IPS-11a (cell line): ENCODE measurements around the gene MEIS2.
"Not testable (repeated sequence)": the region's sequence is repeated elsewhere in the genome, so short reads cannot be mapped to it uniquely, and the experiment has no call there.

Source experiments
- H3K4me3 ChIP-seq: one replicate; pipeline ENCODE4 v1.5.1; 2013; ENCODE audit warnings: low read depth, low read length, control low read depth

Gene MEIS2

DNA sequence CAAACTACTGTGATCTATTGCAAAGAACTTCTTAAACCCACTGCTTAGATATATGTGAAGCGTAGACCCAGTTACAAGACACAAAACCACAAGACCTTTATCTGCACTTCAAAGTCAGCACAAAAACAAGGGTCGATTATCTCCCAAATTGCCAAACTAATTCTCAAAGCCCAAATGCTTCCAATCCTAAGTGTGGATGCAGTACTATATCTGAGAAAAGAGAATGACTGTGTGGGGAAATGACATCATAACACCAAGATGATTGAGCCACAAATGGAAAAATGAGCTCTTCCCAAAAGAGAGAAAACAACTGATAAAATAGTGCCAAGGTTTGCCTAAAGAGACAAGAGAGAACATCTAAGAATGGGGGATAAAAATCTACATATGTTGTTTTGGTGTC lies 86.2 kb downstream of the MEIS2 start:
- H3K4me3 ChIP-seq, result no peak overlapping the region

DNA sequence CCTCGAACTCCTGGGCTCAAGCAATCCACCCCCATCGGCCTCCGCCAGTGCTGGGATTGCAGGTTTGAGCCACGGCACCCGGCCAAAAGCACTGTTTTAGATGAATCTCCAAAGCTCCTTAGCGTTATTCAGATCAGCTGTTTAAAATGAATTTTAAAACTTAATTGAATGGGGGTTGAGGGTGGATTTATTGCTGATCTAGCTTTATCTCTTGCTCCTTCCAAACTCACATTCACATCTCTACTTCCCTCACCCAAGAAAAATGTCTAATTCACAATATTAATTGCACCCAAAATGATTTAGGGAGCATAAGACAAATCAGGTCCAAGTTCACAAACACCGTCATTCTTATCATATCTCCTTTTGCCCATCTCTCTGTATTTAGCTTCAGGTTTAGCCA lies 89.8 kb downstream of the MEIS2 start:
- H3K4me3 ChIP-seq, result no peak overlapping the region

- no peak overlapping the region for H3K4me3 ChIP-seq
These were observed 91.1 kb downstream of the MEIS2 start for GRCh38 chr15:37009288-37009687.

- no peak overlapping the region for H3K4me3 ChIP-seq
These were observed 92.1 kb downstream of the MEIS2 start for GRCh38 chr15:37008205-37008604.

DNA sequence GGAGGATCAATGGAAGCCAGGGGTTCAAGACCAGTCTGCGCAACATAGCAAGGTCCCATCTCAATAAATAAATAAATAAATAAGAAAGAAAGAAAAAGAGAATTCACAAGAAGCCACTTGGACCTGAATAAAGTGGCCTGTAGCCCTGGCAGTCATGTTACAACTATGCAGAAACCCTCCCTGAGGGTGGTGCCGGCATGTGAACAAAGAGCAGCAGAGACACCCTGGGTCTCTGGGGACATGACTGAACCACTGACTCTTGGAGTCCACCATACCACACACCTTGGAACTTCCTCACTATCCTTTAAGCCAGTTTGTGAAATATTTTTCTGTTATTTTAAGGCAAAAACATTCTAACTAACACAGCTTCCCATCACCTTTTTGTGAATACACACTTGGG lies 93.0 kb downstream of the MEIS2 start:
- no peak overlapping the region for H3K4me3 ChIP-seq

GRCh38 chr15:37004981-37005735 lies 95.2 kb downstream of the MEIS2 start:
- H3K4me3 ChIP-seq, result no peak overlapping the region

DNA sequence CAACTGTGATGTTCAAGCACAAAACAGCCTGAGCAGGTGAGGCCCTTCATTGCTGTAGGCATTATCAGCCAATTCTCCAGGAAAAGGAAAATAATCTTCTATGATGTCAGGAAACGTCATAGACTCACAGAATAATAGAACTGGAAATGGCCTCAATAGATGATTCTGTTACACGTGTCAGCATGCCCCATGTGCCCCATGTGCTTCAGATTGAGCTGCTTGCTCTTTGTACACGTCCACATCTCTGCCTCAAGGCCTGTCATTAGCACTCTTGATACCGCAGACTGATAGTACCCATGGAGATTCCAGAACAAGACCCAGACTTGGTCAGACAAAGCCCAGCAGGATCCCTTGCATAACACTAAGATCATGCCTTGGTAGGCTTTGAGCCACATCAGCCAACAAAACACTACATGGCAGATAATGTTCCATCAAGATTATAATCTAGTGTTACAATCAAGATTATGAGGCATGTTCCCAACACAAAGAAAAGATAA lies 95.9 kb downstream of the MEIS2 start:
- no peak overlapping the region for H3K4me3 ChIP-seq

GRCh38 chr15:37002041-37002672 lies 98.2 kb downstream of the MEIS2 start:
- H3K4me3 ChIP-seq, result no peak overlapping the region

- H3K4me3 ChIP-seq, result no peak overlapping the region
These were observed 98.9 kb downstream of the MEIS2 start for GRCh38 chr15:37001417-37001816.

GRCh38 chr15:36999778-37000177 lies 100.6 kb downstream of the MEIS2 start:
- H3K4me3 ChIP-seq, result no peak overlapping the region

- H3K4me3 ChIP-seq, result no peak overlapping the region
These were observed 103.7 kb downstream of the MEIS2 start for GRCh38 chr15:36996538-36997181.

GRCh38 chr15:36996121-36996520 lies 104.2 kb downstream of the MEIS2 start:
- H3K4me3 ChIP-seq, result no peak overlapping the region

DNA sequence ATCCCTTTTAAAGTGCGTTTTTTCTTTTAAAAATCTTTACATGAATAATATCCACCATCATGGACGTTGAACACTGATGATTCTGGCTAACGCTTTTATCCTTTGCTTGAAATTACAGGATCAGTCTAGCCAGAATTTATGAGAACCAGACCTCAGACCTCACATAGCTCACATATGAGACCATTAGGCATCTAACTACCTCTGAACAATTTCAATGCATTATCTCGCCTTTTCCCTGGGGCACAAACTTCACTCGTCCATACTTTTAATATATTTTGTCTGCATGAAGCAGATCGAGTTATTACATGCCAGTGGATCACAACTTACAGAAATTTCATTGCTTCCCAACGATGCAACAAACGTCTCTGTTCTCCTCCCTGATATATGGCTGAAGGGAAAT lies 105.6 kb downstream of the MEIS2 start:
- no peak overlapping the region for H3K4me3 ChIP-seq

DNA sequence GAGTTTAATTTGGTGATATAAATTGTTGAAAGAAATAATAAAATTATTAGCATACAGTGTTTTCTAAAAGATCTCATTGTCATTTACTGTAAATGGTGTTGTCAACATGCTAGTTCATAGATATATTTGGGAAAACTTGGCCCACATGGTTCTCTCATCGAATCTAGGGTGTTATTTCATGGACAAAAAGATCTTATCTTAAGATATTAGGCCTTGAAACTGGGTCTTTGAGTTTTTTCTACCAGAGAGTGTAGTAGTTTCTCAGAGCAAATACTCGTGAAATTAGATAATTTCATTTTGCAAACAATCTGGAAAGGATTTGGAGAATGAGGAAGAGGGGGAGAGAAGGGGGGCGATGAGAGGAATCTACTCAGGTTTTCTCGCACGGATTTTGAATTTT lies 107.9 kb downstream of the MEIS2 start:
- H3K4me3 ChIP-seq, result no peak overlapping the region

GRCh38 chr15:36988947-36989346 lies 111.4 kb downstream of the MEIS2 start:
- no peak overlapping the region for H3K4me3 ChIP-seq

DNA sequence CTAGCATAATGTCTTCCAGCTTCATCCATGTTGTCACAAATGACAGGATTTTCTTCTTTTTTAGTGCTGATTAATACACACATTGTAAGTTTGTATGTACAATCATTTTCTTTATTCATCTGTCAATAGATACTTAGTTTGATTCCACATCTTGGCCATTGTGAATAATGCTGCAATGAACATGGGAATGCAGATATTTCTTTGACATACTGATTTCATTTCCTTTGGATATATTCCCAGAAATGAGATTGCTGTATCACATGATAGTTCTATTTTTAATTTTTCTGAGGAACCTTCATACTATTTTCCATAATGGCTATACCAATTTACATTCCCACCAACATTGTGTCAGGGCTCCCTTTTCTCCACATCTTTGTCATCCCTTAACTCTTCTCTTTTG lies 117.9 kb downstream of the MEIS2 start:
- no peak overlapping the region for H3K4me3 ChIP-seq

GRCh38 chr15:36980281-36980680 lies 120.1 kb downstream of the MEIS2 start:
- H3K4me3 ChIP-seq, result not testable (repeated sequence)

DNA sequence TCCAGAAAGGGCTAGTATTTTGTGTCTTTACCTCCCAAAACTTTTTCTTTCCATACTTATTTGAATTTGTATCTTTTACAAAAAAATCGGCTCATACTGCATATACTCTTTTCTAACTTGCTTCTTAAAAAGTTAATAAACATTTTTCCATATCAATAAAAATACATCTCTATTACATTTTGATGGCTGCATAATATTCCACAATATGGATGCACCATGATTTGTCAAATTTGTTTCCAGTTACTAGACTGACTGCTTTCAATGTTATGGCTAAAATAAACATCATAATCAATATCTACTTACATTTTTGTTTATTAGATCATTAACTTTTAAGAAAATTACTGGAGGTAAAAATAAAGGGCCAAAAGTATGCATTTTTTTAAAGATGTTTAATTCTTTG lies 121.7 kb downstream of the MEIS2 start:
- no peak overlapping the region for H3K4me3 ChIP-seq

GRCh38 chr15:36978126-36978525 lies 122.2 kb downstream of the MEIS2 start:
- no peak overlapping the region for H3K4me3 ChIP-seq

- no peak overlapping the region for H3K4me3 ChIP-seq
These were observed 122.7 kb downstream of the MEIS2 start for GRCh38 chr15:36977659-36978058.

GRCh38 chr15:36972704-36973103 lies 127.6 kb downstream of the MEIS2 start:
- no peak overlapping the region for H3K4me3 ChIP-seq

GRCh38 chr15:36970522-36970921 lies 129.8 kb downstream of the MEIS2 start:
- no peak overlapping the region for H3K4me3 ChIP-seq
